Right hindlimb (tissue), 1 donor: Measurements from ENCODE around the gene PSMB10.
"Not testable (repeated sequence)": the region's sequence is repeated elsewhere in the genome, so short reads cannot be mapped to it uniquely, and the experiment has no call there.

ENCODE experiments used
- DNase-seq: peaks from one replicate; pipeline ENCODE4 v3.0.0-alpha.2; 2018

The PSMB10 gene

GRCh38 chr16:67941469-67942199, 5.0 kb upstream of the PSMB10 start:
- DNase-seq: no peak

GRCh38 chr16:67940446-67941089, 3.9 kb upstream of the PSMB10 start:
- no peak for DNase-seq

GRCh38 chr16:67939507-67940445, 3.1 kb upstream of the PSMB10 start:
- DNase-seq: no peak

- not testable (repeated sequence) for DNase-seq
Measured at GRCh38 chr16:67937713-67938112, 1.1 kb upstream of the PSMB10 start.

GRCh38 chr16:67936880-67937605, 393 bp upstream of the PSMB10 start:
- DNase-seq: no peak

GRCh38 chr16:67935402-67936123, 1.1 kb downstream of the PSMB10 start:
- DNase-seq: peak; percentile 95

DNA sequence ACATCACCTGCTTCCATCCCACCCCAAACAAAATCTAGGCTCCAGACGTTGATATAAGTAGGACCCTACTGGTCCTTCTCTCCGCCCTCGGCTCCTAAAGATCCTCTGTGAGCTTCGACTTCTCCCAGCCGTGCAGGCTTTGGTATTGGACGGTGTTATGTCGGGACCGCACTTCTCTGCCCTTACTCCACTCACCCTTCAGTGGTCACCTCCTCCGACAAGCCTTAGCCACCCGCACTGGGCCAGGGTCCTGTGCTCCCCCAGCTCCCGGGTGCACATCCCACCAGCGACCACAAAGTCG, 1.6 kb downstream of the PSMB10 start:
- DNase-seq: no peak

GRCh38 chr16:67934306-67935100, 2.1 kb downstream of the PSMB10 start:
- no peak for DNase-seq

DNA sequence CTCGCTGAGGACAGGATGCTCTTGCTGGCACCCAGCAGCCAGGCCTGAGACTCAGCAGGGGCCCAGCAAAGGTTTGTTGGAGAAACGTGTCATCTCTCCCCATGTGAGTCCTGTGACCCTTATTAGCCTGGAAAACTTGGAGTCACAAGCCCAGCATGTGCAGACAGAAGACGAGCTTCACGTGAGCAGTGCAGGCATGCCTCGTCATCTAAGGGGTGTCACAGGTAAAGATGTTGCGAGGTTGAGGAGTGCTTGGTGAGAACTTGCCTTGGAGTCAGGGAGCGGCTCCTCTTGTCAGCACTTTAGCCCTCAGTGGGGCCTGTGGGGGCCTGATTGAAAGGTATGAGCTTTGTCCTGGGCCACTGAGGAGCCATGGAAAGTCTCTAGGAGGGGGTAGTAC, 2.8 kb downstream of the PSMB10 start:
- no peak for DNase-seq

- no peak for DNase-seq
Measured at GRCh38 chr16:67932462-67932840, 4.2 kb downstream of the PSMB10 start.

GRCh38 chr16:67931712-67932461, 4.8 kb downstream of the PSMB10 start, which contains the start of gene CTRL:
CTRL (minus strand) TSS chr16:67931862; CDS start chr16:67931852, 10 bp downstream.
- DNase-seq: no peak

DNA sequence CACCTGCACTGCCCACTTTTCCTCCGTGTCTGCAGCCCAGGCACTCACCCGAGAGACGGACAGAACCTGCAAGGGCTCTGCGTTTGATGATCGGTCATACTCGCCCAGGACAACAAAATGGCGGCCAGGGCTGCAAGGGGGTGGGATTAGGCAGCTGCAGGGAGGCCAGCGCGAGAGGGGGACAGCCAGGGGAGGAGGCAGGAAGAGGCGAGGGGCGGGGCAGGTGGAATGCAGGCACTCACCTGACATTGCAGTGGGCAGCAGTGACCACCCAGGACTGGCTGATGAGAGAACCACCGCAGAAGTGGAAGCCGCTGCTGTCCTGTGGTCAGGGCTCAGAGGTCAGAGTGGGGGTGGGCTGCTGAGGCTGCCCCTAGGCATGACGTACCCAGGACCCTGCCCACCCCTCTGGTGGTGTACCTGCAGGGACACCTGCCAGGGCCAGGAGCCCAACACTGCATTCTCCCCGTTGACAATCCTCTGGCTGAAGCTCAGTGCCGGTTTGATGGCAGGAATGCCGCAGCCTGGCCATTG, 5.9 kb downstream of the PSMB10 start:
- no peak for DNase-seq

DNA sequence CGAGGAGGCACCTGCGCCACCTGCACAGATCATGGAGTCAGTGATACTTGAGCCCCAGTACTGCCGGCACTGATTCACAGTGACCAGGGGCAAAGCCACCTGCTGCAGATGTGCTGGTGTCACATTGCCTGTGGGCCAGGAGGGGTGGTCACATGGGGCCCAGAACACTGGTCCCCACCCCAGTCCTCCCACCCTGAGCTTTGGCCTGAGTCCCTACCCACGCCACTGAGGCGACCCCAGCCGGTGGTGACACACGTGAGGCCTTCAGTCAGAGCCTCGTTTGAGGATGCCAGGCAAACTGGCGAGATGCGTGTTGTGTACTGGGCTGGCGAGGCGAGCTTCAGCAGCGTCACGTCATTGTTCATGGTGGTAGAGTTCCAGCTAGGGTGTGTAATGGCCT, 6.5 kb downstream of the PSMB10 start:
- no peak for DNase-seq

GRCh38 chr16:67928561-67929364, 7.9 kb downstream of the PSMB10 start:
- peak; percentile 77 for DNase-seq

DNA sequence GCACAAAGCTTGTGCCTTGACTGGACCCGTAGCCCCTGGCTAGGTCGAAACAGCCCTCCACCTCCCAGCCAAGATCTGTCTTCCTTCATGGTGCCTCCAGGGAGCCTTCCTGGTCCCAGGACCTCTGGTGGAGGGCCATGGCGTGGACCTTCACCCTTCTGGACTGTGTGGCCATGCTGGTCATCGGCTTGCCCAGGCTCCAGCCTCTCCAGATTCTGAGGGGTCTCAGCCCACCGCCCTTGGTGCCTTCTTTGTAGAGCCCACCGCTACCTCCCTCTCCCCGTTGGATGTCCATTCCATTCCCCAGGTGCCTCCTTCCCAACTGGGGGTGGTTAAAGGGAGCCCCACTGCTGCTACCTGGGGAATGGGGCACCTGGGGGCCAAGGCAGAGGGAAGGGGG, 8.5 kb downstream of the PSMB10 start:
- no peak for DNase-seq

DNA sequence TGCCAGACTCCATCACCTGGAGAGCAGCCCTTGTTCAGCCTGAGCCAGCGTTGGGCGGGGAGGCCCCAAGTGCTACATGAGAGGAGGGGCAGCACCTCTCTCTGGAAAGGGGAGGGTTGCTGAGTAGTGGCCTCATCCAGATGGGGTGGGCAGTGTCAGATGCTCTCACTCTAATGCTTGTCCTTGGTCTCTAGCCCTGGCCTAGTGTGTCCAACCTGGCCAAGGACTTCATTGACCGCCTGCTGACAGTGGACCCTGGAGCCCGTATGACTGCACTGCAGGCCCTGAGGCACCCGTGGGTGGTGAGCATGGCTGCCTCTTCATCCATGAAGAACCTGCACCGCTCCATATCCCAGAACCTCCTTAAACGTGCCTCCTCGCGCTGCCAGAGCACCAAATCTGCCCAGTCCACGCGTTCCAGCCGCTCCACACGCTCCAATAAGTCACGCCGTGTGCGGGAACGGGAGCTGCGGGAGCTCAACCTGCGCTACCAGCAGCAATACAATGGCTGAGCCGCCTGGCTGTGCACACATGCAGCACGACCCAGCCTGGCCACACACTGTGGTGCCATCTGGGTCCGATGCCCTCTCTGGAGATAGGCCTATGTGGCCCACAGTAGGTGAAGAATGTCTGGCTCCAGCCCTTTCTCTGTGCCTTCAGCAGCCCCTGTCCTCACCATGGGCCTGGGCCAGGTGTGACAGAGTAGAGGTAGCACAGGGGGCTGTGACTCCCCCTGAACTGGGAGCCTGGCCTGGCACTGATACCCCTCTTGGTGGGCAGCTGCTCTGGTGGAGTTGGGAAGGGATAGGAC, 9.3 kb downstream of the PSMB10 start:
- DNase-seq: no peak

- no peak for DNase-seq
Measured at GRCh38 chr16:67926181-67926750, 10.4 kb downstream of the PSMB10 start.
